Hematopoietic multipotent progenitor cell treated with erythropoietin and hydrocortisone succinate and interleukin-3 and kit ligand, for 8 days (in vitro differentiated cells): Measurements from ENCODE around the gene CLP1.
"Not testable (repeated sequence)": the region's sequence is repeated elsewhere in the genome, so short reads cannot be mapped to it uniquely, and the experiment has no call there.

ENCODE experiments used
- DNase-seq: peaks from one replicate; pipeline ENCODE4 v3.0.0-alpha.2; 2015

Gene CLP1

DNA sequence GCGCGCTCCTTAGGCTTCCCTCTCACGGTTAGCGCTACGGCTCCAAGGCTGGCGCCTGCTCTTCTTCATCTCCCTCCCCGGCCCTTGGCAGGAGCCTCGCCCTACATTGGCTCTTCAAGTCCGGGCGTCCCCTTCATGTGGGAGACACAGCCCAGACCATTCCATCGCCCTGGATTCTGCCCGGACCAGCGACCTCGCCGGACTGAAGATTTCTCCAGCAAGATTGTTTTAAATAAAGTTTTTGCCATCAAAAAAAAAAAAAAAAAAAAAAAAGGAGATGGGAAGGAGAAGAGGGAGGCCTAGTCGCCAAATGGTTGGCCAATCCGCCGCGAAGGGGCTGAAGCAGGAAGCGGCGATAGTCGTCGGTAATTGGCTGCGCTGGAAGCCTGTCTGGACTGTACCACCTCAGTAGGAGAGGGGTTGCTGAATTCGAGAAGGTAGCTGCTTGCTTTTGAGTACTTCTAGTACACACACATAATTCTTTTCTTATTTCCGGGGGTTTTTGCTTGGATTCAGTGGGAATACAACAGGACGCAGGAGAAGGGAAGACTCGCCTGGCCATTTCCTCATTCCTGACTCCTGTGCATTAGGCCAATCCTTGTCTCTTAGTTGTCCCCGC, 9.7 kb downstream of the CLP1 start:
- peak; percentile 99 for DNase-seq

DNA sequence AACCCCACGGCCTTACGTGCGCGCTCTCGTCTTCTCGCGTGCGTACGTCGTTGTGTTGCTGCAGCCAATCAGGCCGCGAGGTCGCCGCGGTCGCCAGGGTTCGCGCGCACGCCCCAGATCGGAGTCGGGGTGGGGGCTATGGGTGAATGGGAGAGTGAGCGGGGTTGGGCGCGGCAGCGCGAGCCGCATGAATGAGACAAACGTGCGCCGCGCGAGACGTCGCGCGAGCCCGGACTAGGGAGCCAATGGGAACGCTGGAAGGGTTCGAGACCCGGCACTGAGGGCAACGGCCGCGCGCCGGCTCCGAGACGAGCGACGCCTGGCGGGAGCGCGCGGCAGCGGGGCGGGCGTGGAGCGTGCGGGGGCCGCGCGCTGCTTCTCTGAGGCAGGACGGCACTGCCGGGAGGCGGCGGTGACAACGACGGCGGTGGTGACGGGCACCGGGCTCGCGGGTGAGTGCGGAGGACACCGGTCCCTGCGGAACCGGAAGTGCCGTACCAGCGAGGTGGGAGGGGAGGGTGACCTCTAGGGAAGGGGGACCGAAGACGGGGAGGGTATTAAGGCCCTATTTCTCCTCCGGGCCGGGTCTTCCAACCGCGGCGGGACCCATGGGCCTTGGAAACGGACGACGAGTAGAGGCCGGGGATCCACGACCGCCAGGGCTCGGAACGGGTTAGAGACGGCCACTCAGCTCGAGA, 10.3 kb downstream of the CLP1 start, which contains the start of gene ZDHHC5:
TSS of gene ZDHHC5 (plus strand) at position 379 of the 698 bp plus-strand sequence. CDS start 4,977 bp downstream, outside the sequence.
- peak; percentile 99 for DNase-seq

DNA sequence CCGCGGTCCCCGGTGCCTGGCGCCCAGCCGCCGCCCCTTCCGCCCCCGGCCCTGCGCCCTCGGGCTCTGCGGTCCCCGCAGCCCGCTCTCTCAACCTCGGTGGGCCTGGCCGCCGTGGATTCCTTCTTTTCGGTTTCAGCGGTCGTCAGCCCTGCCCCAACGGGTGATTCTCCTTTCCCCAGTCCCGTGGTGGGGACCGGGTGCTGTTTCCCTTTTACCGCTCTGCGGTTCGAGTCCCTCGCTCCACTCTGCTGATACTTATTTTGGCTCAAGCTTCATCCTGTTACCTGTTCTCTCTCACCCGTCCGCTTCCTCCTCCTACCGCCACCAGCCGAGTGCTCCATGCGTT, 10.8 kb downstream of the CLP1 start:
- peak; percentile 39 for DNase-seq

DNA sequence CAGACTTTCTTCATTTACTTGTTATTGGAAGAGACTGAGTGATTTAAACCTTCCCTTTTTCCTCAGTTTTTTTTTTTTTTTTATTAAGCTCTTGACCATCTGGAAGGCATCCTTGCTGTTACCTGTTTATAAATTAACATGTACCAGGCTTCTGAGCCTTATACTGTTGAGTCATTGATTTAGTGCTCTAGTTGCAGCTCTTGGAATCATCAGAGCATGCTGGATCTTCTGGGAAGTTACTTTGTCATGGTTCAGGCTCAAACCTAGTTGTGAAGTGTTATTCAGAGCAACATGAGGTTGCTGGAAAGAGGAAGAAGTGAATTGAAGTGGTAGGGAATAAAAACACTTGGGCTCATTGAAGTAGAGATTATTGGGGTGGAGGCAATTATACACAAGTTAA, 16.7 kb downstream of the CLP1 start:
- no peak for DNase-seq

DNA sequence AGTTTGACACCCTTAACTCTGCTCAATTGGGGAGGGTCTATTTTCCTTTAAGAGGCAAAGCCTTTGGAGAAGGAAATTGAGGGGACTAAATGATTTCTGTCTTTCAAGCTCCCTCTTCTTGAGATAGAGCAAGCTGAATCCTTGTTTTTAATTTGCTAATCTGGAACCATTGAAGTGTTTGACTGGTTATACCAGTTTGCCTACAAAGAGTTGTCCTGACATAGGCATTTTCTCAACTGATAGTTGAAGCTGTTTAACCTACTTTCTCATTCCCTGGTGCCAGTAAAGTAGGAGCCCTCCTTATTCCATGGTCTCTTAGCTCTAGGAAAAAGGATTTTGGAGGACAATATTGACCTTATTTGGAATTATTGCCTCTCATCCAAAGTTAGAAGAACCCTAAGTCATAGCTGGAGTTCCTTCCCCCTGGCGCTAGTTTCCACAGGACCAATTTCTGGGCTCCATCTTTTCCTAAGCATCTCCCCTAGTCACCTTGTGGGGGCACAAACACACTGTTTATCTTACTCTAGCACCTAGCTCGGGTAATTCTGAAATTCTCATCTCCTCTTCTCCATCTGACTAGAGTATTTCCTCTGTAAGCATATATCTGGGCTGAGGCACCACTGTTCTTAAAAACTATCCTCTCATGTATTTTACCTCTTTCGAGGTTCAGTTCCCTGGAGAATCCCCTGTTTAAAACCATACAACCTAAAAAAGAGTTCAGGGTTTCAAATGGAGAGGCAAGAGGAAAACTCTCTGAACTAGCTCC, 17.8 kb downstream of the CLP1 start:
- no peak for DNase-seq

DNA sequence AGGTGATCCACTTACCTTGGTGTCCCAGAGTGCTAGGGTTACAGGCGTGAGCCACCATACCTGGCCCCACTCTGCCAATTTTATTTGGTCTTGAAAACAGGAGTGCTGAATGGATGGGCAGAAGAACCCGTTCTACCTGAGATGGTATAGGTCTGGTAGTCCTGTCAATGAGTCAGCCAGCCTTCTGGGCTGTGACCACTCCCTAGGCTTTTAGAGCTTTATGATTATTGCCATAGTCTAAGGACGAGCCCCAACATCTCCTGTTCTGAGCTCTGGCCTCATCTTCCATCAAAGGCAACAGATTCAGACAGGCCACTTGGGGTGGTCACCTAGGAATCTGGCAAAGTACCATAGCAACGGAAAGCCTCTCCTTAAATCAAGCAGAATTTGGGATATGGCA, 21.8 kb downstream of the CLP1 start:
- DNase-seq = no peak

DNA sequence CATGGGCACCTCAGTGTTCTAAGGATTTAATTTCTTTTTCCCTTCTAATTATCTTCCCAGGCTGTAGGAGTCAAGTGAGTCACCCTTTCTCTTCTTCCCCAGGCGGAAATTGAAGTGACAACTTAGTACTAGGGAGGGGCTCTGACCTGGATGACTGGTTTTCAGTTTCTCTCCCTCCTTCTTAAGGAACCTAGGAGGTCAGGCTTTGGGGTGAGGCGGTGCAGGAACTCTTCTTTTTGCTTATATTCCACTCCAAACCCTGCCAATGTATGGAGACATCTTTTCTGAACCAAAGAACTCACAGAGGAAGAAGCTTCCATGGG, 23.0 kb downstream of the CLP1 start:
- DNase-seq = no peak

DNA sequence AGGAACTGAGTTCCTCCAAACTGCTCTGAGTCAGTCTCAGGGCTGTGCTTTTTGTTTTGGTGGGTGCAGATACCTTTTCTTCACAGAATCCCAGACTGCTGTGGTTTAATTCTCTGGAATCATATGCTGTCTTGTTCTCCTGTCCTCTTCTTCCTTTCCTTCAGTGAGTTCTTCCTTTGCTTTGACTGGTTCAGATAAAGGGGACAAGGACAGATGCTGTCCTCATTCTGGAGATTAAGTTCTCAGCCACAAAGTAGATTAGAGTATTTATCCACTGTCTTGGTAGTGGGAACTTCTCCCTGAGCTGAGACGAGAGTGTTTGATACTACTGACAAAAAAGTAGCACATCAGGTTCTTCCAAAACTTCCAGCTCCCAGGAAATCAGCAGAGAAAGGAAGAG, 23.6 kb downstream of the CLP1 start:
- peak; percentile 51 for DNase-seq

DNA sequence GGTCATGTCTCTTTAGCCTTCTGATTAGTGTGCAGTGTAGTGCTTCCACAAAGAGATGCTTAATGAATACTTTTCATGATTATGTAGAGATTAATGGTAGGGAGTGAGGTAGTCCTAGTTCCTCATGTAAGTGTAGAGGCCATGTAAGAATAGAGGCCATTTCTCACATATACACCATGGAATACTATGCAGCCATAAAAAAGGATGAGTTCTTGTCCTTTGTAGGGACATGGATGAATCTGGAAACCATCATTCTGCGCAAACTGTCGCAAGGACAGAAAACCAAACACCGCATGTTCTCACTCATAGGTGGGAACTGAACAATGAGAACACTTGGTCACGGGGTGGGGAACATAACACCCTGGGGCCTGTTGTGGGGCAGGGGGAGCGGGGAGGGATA, 32.9 kb downstream of the CLP1 start:
- not testable (repeated sequence) for DNase-seq

DNA sequence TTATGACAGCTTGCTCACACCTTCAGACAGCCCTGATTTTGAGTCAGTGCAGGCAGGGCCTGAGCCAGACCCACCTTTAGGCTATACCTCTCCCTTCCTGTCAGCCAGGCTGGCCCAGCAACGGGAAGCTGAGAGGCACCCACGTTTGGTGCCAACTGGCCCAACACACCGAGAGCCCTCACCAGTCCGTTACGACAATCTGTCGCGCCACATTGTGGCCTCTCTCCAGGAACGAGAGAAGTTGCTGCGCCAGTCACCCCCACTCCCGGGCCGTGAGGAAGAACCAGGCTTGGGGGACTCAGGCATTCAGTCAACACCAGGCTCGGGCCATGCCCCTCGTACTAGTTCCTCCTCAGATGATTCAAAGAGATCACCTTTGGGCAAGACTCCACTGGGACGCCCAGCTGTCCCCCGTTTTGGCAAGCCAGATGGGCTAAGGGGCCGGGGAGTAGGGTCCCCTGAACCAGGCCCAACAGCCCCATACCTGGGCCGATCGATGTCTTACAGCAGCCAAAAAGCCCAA, 41.3 kb downstream of the CLP1 start:
- DNase-seq = no peak

DNA sequence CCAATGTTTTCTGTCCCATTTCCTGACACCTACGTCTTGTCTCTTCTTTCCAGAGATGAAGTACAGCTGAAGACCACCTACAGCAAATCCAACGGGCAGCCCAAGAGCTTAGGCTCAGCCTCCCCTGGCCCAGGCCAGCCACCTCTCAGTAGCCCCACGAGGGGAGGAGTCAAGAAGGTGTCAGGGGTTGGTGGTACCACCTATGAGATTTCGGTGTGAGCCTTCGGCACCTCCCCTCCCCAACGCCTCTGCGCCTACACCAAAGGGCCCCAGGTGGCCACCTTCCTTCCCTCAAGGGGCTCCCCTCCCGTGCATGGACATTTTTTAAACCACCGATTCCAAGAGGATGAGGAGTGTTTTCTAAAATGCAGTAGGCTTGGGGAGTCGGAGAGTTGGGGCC, 42.3 kb downstream of the CLP1 start:
- no peak for DNase-seq

DNA sequence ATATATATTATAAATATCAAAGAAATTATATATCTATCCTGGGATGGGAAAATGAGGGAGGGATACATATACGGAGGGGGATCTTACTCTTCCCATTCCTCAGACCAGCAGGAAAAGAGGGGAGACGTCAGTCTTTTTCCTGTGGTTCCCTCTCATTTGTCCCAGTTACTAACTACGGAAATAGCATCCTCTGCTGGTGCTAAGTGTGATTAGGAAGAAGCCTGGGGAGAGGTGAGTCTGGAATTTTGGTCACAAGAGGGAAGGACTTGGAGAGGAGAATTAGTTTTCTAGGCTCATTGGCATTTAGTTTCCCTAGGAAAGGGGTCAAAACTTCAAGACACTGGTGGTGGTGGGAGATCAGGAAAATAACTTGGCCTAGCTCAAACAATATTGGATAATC, 42.9 kb downstream of the CLP1 start:
- no peak for DNase-seq

DNA sequence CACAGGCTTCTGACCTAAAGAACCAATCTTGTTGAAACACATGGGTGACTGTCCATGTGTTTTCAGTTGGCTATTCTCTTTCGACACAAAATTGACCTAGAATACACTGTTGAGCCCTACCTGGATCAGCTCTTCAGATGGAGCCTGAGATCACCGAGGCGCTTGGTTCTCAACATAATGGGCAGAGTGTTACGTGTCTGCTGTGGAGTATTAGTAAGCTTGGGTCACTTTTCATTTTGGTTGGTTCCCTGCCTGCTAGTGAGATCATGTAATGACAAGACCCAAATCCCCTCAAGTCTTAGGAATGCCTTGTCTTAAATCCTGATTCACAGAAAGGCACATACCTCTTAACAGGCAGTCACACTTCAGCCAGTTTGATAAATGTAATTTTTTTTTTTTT, 45.8 kb downstream of the CLP1 start:
- DNase-seq = no peak

DNA sequence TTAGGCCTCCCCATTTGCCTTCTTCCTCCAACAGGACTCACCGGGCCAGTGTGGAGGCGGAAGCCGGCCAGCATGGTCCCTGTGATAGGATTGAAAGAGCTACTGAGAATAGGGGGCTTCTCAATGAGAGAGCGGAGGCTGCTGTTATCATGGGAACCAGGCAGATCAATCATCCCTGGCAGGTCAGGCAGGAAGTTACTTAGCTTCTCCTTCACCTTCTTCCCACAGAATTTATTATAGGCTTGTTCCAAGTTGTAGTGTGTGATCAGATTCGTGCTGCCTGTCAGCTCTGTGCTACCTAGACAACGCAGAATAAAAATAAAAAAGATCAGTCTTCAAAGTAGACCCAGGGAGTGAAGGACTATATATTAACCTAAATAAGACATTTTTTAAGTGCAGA, 47.4 kb downstream of the CLP1 start:
- no peak for DNase-seq

DNA sequence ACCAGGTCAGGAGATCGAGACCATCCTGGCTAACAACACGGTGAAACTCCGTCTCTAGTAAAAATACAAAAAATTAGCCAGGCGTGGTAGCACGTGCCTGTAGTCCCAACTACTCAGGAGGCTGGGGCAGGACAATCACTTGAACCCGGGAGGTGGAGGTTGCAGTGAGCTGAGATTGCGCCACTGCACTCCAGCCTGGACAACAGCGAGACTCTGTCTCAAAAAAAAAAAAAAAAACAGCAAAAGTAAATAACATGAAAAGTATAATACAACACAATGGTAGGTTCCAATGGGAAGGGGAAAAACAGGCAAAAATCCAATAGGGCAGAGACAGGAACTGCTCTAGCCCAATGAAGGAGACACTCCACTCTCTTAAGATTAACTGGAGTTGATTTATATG, 47.9 kb downstream of the CLP1 start:
- DNase-seq = not testable (repeated sequence)

DNA sequence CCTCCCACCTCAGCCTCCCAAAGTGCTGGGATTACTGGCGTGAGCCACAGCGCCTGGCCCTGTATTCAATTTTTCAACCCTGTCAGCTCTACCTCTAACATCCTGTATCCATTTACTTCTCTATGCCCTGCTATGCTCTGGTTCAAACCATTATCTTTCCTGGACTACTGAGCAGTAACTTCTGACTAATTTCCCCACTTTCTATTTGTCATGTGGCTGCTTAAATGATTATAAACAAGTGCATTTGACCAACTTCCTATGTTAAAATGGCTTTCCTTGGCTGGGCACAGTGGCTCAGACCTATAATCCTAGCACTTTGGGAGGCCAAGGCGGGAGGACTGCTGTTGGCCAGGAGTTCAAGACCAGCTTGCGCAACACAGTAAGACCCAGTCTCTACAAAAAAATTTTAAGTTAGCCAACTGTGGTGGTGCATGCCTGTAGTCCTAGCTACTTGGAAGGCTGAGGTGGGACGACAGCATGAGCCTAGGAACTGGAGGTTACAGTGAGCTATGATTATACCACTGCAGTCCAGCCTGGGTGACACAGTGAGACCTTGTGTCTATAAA, 52.3 kb downstream of the CLP1 start:
- no peak for DNase-seq
